Liver (tissue), 3 donors: ENCODE results near the gene PRICKLE1.

Source experiments
- CTCF ChIP-seq: fragments of 150-350 bp; IDR thresholded peaks from 2 replicates; pipeline ENCODE4 v1.5.1; 2017; ENCODE audit warnings: improper control_type of control experiment, low read depth, low read length; ENCODE audit not compliant: missing input control
- EGR1 ChIP-seq, 2 donors: IDR thresholded peaks; 2 replicates each; pipeline ENCODE4 v1.6.1; 2016 to 2018; ENCODE audit warnings: antibody characterized with exemption in 2 of 2, low read depth in 2 of 2
- GABPA ChIP-seq, 2 donors: IDR thresholded peaks in 1 of 2; conservative IDR thresholded peaks in 1 of 2; 2 replicates each; pipeline ENCODE4 v1.6.1; 2016; ENCODE audit warnings: antibody characterized with exemption in 2 of 2, mild to moderate bottlenecking in 1 of 2, moderate library complexity in 1 of 2
- JUND ChIP-seq, 2 donors: IDR thresholded peaks; 2 replicates each; pipeline ENCODE4 v1.6.1; 2016; ENCODE audit warnings: antibody characterized with exemption in 2 of 2
- MAX ChIP-seq: IDR thresholded peaks from 2 replicates; pipeline ENCODE4 v1.6.1; 2016; ENCODE audit warnings: antibody characterized with exemption
- RAD21 ChIP-seq, 2 donors: IDR thresholded peaks; 2 replicates each; pipeline ENCODE4 v1.6.1; 2016; ENCODE audit warnings: antibody characterized with exemption in 2 of 2, mild to moderate bottlenecking in 2 of 2
- SP1 ChIP-seq: IDR thresholded peaks from 2 replicates; pipeline ENCODE4 v1.6.1; 2018; ENCODE audit warnings: antibody characterized with exemption, mild to moderate bottlenecking
- TAF1 ChIP-seq: conservative IDR thresholded peaks from 2 replicates; pipeline ENCODE4 v1.6.1; 2016; ENCODE audit warnings: antibody characterized with exemption, mild to moderate bottlenecking
- YY1 ChIP-seq: IDR thresholded peaks from 2 replicates; pipeline ENCODE4 v1.6.1; 2016; ENCODE audit warnings: antibody characterized with exemption, mild to moderate bottlenecking
- ZBTB33 ChIP-seq: IDR thresholded peaks from 2 replicates; pipeline ENCODE4 v1.6.1; 2016; ENCODE audit warnings: antibody characterized with exemption
- donor health status: healthy.
- donor health status: healthy.

- TF ChIP-seq CTCF (no peak), RAD21 (IDR thresholded peaks at IDR 0.05) (no peak), YY1 (no peak), MAX (no peak), EGR1 (IDR thresholded peaks at IDR 0.05; ENCODE audit: low read depth in 2 of 2) (no peak), SP1 (no peak), TAF1 (no peak), GABPA (IDR thresholded peaks at IDR 0.05 in 1 of 2, conservative IDR thresholded peaks at IDR 0.05 in 1 of 2) (no peak), ZBTB33 (no peak), JUND (IDR thresholded peaks at IDR 0.05) (no peak)
Observed at GRCh38 chr12:42458575-42458974, 131.0 kb downstream of the PRICKLE1 start.
